Iris pigment epithelial cell (primary cell): ENCODE measurements around the gene CLHC1.
A peak's percentile ranks its signal among the peaks of the same experiment; 100 is the strongest.

ENCODE experiments used
- DNase-seq: peaks from one replicate; pipeline ENCODE4 v3.0.0-alpha.2; 2011; ENCODE audit warnings: low read depth

CLHC1 gene

DNA sequence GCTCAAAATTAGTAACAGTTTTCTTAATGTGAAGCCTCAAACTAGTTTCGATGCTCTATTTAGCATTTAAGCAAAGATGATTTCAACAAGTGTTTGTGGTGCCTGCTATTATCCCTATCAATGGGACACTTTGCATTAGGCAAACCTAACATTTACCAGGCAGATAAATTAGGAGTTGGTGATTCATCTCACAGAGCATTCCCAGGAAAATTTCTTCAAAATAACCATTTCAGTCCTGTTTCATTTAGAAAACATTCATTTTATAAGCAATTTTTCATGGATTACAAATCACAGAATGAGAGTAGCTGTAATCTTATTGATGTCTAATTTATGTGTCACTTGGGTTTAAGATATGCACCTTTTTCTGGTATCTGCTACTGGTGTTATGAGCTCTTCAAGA lies 62.7 kb downstream of the CLHC1 start:
- DNase-seq = no peak

DNA sequence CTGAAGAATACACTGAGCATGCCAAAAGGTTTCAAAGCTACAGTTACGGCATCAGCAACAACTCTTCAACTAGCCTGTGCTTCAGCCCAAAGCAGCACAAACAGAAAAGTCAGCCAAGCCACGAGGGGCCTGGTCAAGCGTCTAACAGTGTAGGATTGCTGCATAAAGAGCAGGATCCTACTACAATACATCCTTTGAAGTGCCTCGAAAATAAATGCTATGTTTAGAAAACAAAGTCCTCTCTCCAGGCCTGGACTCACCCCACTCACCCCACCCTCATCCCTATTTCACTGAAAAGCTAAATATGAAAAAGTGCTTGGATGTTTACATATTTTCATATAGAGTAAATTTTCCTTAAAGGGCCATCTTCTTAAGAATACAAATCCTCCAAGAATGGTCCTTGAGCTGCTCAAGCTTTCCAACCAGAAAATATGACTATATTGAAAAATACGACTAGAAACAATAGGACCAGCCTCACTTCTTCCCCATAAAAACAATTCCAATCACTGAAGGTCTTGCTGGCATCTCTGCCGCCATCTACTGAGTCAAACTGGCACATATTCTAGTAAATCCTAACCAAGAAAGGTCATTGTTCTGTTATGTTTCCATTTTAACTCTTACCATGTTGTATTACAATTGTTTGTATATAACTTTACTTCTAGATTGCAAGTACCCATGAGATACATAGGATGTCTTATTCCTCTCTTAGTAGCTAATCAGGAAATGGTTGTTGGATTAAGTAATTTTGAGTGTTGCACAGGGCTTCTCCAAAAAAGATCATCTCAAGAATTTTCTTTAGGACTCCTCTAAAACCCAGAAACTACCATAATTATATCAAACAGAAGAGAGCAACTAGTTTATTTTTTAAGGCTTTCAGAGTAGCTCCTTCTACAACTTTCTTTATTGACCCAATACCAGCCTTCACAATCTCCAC lies 63.6 kb downstream of the CLHC1 start:
- peak; percentile 84 for DNase-seq

DNA sequence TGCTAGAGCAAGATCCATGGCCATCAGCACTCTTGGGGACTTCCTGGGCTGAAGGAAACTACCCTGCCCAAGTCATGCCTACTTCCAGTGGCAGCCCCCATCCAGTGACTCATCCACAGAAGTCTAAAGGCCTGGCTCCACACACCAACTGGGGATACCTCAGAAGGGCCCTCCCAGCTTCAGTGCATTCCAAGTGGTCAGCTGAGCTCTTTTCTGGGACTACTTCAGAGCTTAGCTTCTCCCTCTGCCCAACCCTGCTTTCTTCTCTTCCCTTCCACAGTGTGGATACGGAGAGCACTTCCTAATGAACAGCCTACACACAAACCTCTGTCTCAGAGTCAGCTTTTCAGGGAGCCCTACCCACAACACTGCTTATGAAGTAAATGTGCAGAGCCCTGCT lies 66.5 kb downstream of the CLHC1 start:
- DNase-seq = peak; percentile 78

GRCh38 chr2:55164534-55165480 lies 67.3 kb downstream of the CLHC1 start:
- no peak for DNase-seq

DNA sequence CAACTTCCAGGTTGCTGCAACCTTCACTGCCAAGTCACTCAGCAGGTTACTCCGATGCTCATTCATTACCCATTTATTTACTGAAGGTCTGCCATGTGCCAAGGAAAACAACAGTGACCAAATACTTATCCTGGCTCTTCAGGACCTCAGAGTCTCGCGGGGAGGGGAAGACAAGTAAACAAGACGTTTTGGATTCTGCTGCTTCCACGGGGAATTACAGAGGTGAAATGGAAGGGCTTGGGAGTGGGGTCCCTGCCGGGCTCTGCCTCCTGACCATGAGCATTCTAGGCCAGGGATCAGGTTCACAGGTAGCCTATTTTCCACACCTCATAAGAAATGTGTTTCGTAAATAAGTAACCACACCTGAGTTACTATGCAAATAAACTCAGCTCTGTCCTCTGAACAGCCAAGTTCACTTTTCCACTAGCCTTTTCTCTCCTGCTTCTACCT lies 68.1 kb downstream of the CLHC1 start:
- DNase-seq = peak; percentile 31

DNA sequence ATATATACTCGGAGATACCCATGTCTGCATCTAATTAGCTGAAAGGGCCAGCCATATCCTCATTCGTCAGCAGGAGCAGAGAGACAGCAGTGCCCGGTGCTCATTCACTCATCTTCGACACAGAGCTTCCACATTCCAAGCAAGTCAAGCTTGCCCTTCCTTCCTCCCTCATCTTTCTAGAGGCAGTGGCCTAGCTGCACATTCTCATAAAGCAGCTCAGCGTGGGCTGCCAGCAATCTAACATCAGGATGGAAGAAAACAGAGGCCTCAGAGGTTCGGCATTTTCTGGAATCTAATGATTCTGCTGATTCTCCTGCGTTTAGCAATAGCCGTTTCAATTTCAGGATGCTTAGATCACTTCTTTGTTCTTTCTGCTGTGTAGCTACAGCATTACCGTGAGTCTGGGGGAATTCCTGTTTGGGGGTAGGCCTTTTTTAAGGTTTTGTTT lies 68.8 kb downstream of the CLHC1 start:
- peak; percentile 86 for DNase-seq

DNA sequence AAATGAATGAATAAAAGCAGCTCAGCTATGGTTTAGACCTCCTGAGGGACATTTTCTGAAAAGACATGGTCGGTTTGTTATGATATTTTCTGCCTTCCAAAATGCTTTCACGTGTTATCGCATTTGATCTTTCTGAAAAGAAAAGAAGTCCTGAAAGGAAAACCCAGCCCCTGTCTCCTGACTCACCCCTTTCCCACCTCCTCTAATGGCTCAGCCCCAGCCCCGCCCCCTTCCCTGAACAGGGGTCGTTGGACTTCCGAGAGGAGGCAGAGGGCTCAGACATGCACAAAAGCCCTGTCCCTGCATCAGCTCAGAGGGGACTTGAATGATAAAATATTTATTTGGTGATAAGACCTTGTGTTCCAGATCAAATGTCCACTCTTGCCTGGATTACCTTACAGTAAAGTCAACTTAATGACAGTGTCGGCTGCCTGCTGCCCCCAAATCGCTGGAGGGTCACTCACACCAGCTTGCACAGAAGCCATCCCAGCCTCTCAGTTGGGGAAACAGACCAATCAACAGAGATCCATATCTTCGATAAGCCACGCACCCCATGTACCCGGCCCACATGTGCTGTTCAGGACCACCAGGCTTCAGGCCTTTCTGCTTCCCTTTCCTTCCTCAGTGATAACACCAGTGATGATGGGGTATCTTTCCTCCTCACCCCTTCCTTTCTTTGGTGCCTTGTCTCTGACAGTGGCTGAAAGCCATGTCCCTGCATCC lies 69.6 kb downstream of the CLHC1 start:
- no peak for DNase-seq

DNA sequence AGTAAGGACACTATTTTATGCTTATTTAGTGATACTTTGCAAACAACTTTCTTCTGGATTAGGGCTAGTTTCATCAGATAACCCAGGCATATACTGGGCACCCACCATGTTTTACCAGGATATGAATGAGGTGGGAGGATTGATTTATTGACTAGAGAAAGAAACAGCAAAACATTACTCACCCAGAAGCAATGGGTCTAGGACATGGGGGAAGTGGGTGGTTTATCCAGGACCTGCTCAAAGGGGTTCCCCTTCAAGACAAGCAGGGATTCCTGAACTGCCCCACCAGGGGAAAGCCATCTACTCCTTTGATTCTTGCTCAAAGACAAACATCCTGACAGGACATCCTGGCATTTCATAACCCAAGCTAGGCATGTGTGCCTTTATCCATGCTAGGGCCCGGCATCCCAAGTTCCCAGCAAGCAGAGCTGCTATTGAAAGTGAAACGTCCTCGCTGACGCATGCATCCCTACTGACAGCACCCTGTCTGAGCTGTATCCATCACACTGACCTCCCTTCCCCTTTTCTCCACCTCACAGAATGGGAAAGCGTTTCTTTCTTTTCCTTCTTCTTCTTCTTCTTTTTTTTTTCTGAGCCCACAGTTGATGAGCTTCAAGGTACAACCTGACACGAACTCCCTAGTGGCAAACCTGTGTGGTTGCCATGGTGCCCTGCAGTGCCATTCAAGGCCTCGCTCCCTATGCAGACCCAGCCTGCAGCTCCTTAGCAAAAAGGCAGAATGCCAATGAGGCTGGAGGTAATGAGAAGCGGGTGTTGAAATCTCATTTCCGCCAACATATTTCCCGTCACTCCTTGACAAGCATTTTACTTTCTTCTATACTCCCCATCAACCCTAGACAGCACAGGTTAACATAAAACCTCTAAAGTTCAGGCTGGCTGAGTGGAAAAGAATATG lies 70.5 kb downstream of the CLHC1 start:
- DNase-seq = no peak

GRCh38 chr2:55160422-55160821 lies 71.7 kb downstream of the CLHC1 start:
- DNase-seq = no peak

GRCh38 chr2:55159752-55160151 lies 72.3 kb downstream of the CLHC1 start:
- DNase-seq = no peak

DNA sequence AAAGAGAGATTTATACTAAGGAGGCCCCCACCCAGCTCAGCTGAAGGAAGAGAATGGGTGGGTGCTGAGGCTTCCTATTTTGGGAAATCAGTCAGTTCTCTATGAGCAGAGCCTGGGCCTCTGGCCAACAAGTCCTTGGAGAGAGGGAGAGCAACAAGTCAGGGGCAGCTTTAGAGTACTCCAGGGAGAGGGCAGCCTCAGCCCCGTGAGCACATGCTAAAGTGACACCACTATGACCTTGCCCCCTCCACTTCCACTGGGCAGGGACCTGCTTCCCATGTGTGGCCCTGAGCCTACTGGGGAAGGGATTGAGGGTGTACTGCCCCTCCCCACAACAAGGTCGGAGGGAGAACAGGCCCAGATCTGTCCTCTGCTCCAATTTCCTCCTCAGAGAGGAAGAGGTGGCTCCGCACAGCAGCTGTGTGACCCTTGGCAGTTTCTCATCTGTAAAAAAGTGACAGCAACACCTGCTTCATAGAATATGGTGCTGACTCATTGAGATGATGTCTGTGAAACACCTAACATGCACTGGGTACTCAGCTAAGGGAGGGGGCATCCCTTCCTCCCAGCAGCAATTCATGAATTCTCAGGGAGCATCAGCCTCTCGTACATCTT lies 72.9 kb downstream of the CLHC1 start:
- DNase-seq = no peak

DNA sequence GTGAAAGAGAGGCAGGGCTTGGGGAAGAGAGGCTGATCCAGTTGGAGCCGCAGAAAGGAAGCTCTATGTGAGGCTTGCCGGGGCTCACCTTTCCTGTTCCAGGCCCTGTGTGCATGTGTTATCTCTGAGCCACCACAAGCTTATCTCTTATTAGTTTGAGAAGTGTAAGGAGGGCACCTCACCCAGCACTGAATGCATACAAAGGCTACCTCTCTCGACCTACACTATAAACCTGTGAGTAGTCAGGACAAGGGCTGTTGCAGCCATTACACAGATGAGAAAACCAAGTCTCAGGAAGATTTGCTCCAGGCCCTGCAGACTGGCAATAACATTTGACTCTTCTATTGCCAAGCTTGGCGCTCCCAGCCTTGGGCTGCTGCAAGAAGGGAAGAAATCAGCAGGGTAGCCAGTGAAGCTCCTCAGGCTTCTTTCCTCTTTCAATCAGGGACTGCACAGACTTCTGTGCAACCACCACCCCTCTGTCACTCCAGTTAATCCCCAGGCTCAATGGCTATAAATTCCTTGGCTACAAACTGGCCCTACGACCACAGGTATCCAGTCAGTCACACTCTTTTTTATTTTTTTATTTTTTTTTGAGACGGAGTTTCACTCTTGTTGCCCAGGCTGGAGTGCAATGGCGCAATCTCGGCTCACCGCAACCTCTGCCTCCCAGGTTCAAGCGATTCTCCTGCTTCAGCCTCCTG lies 73.8 kb downstream of the CLHC1 start:
- DNase-seq = no peak

GRCh38 chr2:55157474-55157884 lies 74.6 kb downstream of the CLHC1 start:
- peak; percentile 54 for DNase-seq

DNA sequence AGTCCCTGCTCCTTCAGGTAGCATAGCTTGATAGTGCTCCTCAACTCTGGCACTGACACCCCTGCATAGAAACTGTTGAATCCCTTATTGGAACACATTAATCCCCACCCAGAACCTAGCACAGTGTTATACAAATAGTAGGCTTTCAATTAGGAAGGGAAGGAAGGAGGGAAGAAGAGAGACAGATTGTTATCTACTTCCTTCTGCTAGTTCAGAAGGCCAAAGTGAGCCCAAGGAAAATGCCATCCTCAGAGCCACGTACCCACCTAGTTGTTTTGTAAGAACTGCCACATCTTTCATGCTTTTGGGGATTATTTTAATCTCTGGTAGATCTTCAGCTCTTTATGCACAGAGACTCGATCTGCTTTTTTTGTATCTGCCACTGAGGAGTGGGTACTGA lies 75.1 kb downstream of the CLHC1 start:
- no peak for DNase-seq

- peak; percentile 16 for DNase-seq
Measured at GRCh38 chr2:55156326-55156725, 75.8 kb downstream of the CLHC1 start.

DNA sequence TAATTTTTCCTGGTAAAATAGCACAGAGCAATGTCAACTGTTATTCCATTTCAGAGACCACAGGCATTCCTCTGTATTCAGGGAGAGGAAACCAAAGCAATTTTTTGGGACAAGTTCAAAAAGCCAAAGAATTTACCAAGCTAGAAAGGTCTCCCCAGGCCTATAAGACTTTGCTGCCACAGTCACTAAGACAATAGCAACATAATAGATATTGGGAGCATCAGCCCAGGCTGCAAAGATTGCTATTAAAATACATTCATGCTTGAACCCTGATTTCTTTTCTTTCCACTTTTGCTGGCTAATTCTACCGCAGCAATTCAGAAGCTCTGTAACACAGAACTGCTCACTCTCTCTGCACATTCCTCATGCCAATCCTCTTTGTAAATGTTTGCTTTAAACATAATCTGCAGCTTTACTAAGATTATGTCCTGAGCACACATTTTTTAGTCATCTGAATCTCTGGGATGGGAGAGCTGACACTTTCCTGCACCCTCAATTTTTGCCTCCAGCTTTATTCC lies 76.3 kb downstream of the CLHC1 start:
- DNase-seq = peak; percentile 76

DNA sequence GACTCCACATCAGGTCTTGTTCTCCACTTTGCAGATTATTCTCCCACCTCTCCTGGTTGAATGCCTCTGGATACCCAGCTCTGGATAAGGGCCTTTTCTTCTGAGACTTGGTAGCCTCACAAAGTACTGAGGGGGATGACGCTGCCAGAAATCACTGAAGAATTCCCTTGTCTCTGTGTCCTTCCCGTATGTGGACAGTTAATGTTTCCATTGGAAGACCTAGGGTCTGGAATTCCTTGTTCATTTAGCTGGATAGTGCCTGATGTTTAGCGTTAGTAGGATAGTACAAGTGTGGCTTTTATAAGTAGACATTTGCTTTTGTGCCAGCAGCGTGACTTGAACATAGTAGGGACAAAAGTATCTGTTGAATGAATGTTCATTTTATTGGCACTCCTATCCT lies 76.9 kb downstream of the CLHC1 start:
- no peak for DNase-seq

DNA sequence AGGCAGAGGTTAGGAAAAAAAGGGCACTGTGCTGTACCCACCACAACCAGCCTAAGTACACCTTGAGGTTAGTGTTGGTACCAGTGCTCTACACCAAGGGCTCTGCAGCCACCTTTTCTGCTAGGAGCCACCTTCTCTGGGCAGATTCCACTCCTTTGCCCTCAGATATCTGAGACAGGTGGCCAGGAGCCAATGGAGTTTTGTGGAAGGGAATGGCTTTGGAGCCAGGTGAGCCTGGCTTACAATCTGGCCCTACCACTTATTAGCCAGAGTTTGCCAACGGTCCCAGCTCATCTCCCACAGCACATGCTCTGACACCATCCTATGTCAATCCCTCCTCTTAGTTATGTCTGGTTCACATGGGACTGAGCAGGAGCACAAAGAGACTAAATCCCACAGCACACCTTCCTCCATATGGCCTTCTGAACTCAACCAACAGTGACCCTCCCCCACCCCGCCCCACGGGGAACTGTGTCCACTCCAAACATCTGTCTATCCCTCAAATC lies 77.5 kb downstream of the CLHC1 start:
- no peak for DNase-seq

GRCh38 chr2:55153584-55154299 lies 78.4 kb downstream of the CLHC1 start:
- peak; percentile 80 for DNase-seq
